ENCODE data around the gene RBM26. TPM values are rescaled to one million over a fixed set of nuclear protein-coding genes. Genes with fewer than 3 reads are reported as not detected.

RBM26 gene
- total RNA-seq, 2 experiments from 2014 or later = 50.6 to 52.0 TPM

Other genes with a start within 250 kb of the RBM26 start
- gene NDFIP2, start 74.9 kb upstream of the RBM26 start, total RNA-seq = 10 to 100 TPM; 13.4 to 15.3 TPM